AG04449 (cell line): Measurements from ENCODE around the gene PSMB3.

ENCODE experiments used
- CTCF ChIA-PET: fragments of 350-600 bp; formaldehyde crosslinking; extraction: SDS; loops from one replicate; lab custom pipeline; 2021; ENCODE audit warnings: antibody characterized with exemption; lab: Yijun Ruan, JAX
- POLR2A ChIA-PET: fragments of 400-600, 350-600 bp; formaldehyde crosslinking; extraction: SDS; loops from one replicate; lab custom pipeline; 2020; ENCODE audit warnings: antibody characterized with exemption, inconsistent platforms; lab: Yijun Ruan, JAX
- DNase-seq: peaks from one replicate; pipeline ENCODE4 v3.0.0-alpha.2; 2010; ENCODE audit warnings: low read depth, low spot score
- H3K4me3 ChIP-seq: 2 replicates; pipeline ENCODE4 v1.5.1; 2011; ENCODE audit warnings: low read depth, mild to moderate bottlenecking, control low read depth, low read length
- TF ChIP-seq, protein P1 (sequence below): IDR thresholded peaks from one replicate; pipeline ENCODE4 v1.5.1; 2011; ENCODE audit warnings: mild to moderate bottlenecking, moderate library complexity, low read length, control low read depth, inconsistent platforms; ENCODE audit not compliant: insufficient read depth; ENCODE audit errors: missing control alignments

Gene PSMB3

DNA sequence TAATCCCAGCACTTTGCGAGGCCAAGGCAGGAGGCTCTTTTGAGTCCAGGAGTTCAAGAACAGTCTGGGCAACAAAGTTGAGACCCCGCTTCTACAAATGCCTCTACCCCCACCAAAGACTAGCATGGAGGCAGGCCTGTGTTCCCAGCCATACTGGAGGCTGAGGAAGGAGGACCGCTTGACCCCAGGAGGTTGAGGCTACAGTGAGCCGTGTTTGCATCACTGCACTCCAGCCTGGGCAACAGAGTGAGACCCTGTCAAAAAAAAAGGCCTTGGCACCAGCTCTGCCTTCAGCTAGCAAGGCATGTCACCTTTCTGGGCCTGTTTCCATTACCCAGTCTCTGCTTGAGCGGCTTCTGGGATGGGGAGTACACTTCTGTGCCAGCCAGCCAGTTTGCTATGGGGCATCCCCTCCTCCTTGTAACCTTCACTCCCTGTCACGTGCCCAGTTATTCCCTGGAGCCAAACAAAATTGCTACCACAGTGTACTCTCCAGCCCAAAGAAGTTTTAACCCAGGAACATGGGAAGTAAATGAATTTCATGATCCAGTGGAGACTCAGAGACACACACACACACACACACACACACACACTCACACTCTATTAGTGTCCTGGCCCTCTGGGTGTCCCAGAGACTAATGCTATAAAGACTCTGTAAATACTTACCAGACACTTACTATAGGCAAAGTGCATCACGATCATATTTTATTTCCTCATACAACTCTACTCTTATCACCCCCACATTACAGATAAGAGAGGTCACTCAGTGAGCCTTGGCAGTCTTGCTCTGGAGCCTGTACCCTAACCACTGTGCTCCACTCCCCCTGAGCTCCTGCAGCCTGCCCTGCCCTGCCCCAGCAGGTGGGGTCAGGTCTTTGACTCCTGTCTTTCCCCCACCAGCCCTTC lies 19.9 kb upstream of the PSMB3 start:
- TF ChIP-seq, protein P1, sequence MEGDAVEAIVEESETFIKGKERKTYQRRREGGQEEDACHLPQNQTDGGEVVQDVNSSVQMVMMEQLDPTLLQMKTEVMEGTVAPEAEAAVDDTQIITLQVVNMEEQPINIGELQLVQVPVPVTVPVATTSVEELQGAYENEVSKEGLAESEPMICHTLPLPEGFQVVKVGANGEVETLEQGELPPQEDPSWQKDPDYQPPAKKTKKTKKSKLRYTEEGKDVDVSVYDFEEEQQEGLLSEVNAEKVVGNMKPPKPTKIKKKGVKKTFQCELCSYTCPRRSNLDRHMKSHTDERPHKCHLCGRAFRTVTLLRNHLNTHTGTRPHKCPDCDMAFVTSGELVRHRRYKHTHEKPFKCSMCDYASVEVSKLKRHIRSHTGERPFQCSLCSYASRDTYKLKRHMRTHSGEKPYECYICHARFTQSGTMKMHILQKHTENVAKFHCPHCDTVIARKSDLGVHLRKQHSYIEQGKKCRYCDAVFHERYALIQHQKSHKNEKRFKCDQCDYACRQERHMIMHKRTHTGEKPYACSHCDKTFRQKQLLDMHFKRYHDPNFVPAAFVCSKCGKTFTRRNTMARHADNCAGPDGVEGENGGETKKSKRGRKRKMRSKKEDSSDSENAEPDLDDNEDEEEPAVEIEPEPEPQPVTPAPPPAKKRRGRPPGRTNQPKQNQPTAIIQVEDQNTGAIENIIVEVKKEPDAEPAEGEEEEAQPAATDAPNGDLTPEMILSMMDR, result no peak
- ChIA-PET POLR2A (no interaction called here), CTCF (interaction anchor here (1.0 to 5.5 kb wide), 5 partner anchors 9 to 224 kb away, joined by 3 to 84 read pairs (median 3); partner anchors contain the start of genes EPOP and PCGF2)
- DNase-seq, result no peak
- no peak overlapping the region for H3K4me3 ChIP-seq

DNA sequence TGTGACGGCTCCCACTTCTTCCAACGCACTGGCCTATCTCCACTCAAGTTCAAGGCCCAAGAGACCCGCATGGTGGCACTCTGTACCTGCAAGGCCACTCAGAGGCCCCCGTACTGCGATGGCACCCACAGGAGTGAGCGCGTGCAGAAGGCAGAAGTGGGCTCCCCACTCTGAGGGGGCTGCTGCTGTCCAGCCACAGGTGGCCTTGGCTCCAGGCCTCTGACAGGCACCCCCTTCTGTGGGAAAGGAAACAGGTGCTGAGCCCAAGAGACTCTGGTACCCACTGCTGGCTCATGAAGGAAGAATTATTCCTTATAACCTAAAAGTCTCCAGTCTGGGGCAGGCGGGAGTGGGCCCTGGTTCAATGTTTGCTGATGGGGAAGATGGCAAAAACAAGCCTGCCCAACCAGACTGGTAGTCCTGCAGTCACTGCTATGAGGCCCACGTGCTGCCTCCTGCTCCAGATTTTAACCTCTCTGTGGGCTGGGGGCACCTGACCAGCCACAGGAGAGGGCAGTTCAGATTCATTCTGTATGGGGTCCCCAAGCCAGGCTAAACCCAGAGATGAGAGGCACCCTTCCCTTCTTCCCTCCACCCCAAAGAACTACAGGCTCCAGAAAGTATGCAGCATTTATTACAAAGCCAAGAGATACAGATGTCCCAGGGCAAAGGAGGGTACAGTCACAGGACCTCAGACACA lies 19.1 kb upstream of the PSMB3 start:
- POLR2A ChIA-PET, result no interaction called here
- DNase-seq, result no peak
- TF ChIP-seq, protein P1, result no peak
- CTCF ChIA-PET, result interaction anchor here (1.1 to 5.5 kb wide), 4 partner anchors 12 to 420 kb away, joined by 3 to 84 read pairs (median 42); partner anchors contain the start of genes EPOP and PCGF2
- H3K4me3 ChIP-seq, result no peak overlapping the region

DNA sequence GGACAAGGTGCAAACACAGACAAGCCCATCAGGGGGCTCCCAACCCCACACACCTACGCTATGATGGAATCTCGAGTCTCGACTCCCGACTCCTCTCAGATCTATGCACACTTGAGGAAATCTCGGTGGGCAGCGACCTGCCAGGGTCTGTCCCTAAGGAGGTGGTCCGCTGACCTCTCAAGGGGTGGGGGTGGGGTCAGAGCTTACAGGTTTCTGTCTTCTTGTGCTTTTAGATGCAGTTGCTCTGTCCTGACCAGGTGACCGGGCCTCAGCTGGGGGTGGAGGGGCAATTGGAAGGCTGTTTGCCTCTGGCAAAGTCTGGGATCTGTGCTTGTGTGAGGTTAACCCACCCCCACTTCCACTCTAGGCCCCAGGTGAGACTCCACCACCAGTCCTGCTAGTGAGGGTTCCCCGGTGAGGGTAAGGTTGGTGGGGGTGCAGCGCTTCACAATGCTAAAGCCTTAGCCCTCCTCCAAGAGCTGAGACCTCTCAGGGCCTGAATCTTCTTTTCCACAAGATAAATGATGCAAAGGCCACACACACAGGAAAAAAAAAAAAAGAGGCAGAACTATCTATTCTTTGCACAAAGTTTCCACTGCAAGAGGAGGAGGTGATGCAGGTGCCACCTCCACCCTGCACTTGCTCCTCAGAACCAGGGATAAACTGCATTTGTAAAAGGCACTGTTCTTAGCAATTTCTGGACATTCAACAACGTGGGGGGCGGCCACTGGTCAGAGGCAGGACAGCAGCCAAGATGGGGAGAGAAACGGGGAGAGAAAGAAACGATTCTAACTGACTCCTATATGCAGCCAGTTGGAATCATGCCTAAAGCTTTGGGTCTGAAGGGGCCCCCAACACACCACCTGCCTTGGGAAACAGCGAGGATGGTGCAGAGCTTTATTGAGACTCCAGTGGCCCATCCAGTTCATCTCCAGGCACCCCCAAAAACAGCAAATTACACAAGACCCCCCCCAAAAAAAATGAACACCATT lies 18.3 kb upstream of the PSMB3 start:
- H3K4me3 ChIP-seq, result no peak overlapping the region
- no peak for DNase-seq
- TF ChIP-seq, protein P1, result peak; percentile 15
- ChIA-PET CTCF (interaction anchor here (0.6 to 5.5 kb wide), 20 partner anchors 7 to 511 kb away, joined by 3 to 84 read pairs (median 8); partner anchors contain the start of genes EPOP, PCGF2, PSMB3 and RPL23), POLR2A (interaction anchor here (1.4 kb wide), 1 partner anchor 24 kb away, joined by 4 read pairs; no protein-coding TSS in a partner anchor)

DNA sequence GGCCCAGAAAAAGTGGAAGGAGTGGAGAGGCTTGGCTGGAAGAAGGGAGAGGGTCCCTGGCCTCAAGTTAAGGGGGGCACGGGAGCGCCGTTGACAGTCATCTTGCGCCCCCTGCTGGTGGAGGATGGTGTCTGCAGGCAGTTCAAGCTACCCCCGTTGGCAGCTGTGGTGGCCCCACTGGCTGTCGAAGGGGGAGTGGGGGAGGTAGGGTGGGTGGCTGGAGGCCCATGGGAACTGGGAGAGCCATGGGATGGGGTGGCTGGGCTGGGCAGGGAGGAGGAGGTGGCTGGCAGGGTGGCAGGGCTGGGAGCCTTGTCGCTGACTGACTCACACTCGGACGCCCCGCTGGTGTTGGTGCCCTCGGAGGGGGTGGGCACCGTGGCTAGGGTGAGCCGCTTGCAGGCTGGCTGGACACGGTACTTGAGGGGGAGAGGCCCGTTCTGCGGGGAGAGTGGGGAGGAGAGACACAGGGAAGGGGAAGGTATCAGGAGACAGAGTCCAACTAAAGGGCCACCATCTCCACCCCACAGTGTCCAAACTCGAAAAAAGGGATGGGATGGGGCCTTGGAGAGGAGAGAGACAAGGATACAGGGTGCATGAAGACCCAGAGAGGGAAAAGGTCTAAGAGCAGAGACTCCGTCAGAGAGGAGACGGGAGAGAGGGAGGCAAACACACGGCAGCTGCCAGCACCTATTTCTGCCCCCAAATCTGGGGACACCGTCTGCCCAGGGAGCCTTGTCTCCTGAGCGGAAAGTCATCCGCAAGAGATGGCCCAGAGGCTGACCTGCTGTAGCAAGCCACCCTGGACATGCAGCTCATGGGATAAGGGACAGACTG lies 17.2 kb upstream of the PSMB3 start:
- POLR2A ChIA-PET, result interaction anchor here (1.1 to 1.4 kb wide), 2 partner anchors 17 to 25 kb away, joined by 3 to 4 read pairs; partner anchors contain the start of gene PSMB3
- TF ChIP-seq, protein P1, result peak; percentile 88
- no peak overlapping the region for H3K4me3 ChIP-seq
- DNase-seq, result no peak
- CTCF ChIA-PET, result interaction anchor here (0.6 to 5.5 kb wide), 26 partner anchors 8 to 510 kb away, joined by 3 to 84 read pairs (median 6); partner anchors contain the start of genes EPOP, PCGF2, PSMB3 and RPL23
